H1 (cell line): ENCODE measurements around the gene GPR52.

Experiments used
- BCL11A ChIP-seq, 2 experiments: IDR thresholded peaks; one replicate each; pipeline ENCODE4 v1.6.1; 2011; ENCODE audit warnings: low read depth in 2 of 2, low read length in 2 of 2, mild to moderate bottlenecking in 2 of 2
- CHD1 ChIP-seq: IDR thresholded peaks from 2 replicates; pipeline ENCODE4 v1.6.1; 2012; ENCODE audit warnings: low read depth, low read length, improper control_type of control experiment
- CHD2 ChIP-seq: IDR thresholded peaks from 2 replicates; pipeline ENCODE4 v1.6.1; 2012; ENCODE audit warnings: low read length, improper control_type of control experiment
- CTCF ChIP-seq, 3 experiments: IDR thresholded peaks; 1 replicate in 2 of 3; 2 replicates in 1 of 3; pipeline versions ENCODE4 v1.5.1 to v1.6.1; 2011; ENCODE audit warnings: low read length in 3 of 3, mild to moderate bottlenecking in 3 of 3, inconsistent platforms in 2 of 3, low read depth in 1 of 3, moderate library complexity in 1 of 3; ENCODE audit not compliant: insufficient read depth in 1 of 3; ENCODE audit errors: control extremely low read depth in 1 of 3
- EGR1 ChIP-seq: IDR thresholded peaks from 2 replicates; pipeline ENCODE4 v1.6.1; 2011; ENCODE audit warnings: low read depth, low read length, borderline replicate concordance
- EZH2 ChIP-seq: fragments of 200-600 bp; sonication (generic); IDR thresholded peaks from 2 replicates; pipeline ENCODE4 v1.7.1; 2012; ENCODE audit warnings: low read depth, mild to moderate bottlenecking, moderate library complexity, low read length, inconsistent platforms; ENCODE audit not compliant: severe bottlenecking
- JUN ChIP-seq: IDR thresholded peaks from 2 replicates; pipeline ENCODE4 v1.6.1; 2011; ENCODE audit warnings: low read depth, mild to moderate bottlenecking, improper control_type of control experiment, low read length
- KDM5A ChIP-seq: fragments of 200-600 bp; IDR thresholded peaks from 2 replicates; pipeline ENCODE4 v1.7.1; 2012; ENCODE audit warnings: mild to moderate bottlenecking, low read length, inconsistent platforms, mixed read lengths
- POLR2A ChIP-seq, 2 experiments: IDR thresholded peaks; 1 replicate in 1 of 2; 2 replicates in 1 of 2; pipeline ENCODE4 v1.6.1; 2011; ENCODE audit warnings: low read depth in 2 of 2, low read length in 2 of 2, mild to moderate bottlenecking in 2 of 2; ENCODE audit errors: control extremely low read depth in 1 of 2
- POLR2AphosphoS5 ChIP-seq: IDR thresholded peaks from 2 replicates; pipeline ENCODE4 v1.6.1; 2011; ENCODE audit warnings: low read depth, low read length
- POU5F1 ChIP-seq: IDR thresholded peaks from 2 replicates; pipeline ENCODE4 v1.6.1; 2011; ENCODE audit warnings: low read depth, mild to moderate bottlenecking, low read length, moderate library complexity
- RFX5 ChIP-seq: IDR thresholded peaks from 2 replicates; pipeline ENCODE4 v1.6.1; 2011; ENCODE audit warnings: low read depth, low read length, improper control_type of control experiment, borderline replicate concordance
- SIN3A ChIP-seq, 2 experiments: IDR thresholded peaks in 1 of 2; conservative IDR thresholded peaks in 1 of 2; 2 replicates each; pipeline ENCODE4 v1.6.1; 2011 to 2012; ENCODE audit warnings: low read length in 2 of 2, improper control_type of control experiment in 1 of 2, low read depth in 1 of 2, mild to moderate bottlenecking in 1 of 2
- TAF1 ChIP-seq: IDR thresholded peaks from 2 replicates; pipeline ENCODE4 v1.6.1; 2011; ENCODE audit warnings: mild to moderate bottlenecking, low read depth, low read length

- TF ChIP-seq JUN (no peak), POLR2AphosphoS5 (no peak), EGR1 (no peak), TAF1 (no peak), SIN3A (conservative IDR thresholded peaks at IDR 0.05 in 1 of 2, IDR thresholded peaks at IDR 0.05 in 1 of 2; ENCODE audit: low read depth in 1 of 2, low read length in 2 of 2) (no peak), POLR2A (IDR thresholded peaks at IDR 0.05; ENCODE audit: control extremely low read depth in 1 of 2, low read depth in 2 of 2, low read length in 2 of 2) (no peak), CTCF (IDR thresholded peaks at IDR 0.05; ENCODE audit: control extremely low read depth in 1 of 3, insufficient read depth in 1 of 3, low read depth in 1 of 3, low read length in 3 of 3) (no peak), CHD1 (no peak), RFX5 (no peak), KDM5A (no peak), EZH2 (no peak), POU5F1 (no peak), BCL11A (IDR thresholded peaks at IDR 0.05; ENCODE audit: low read depth in 2 of 2, low read length in 2 of 2) (no peak), CHD2 (no peak)
Measured at GRCh38 chr1:174415506-174415905, 32.3 kb upstream of the GPR52 start.
